GM12878 (cell line): ENCODE data around the gene MOCS1. TPM values are rescaled to one million over a fixed set of nuclear protein-coding genes. Genes with fewer than 3 reads are reported as not detected.

ENCODE experiments used
- ATAC-seq: fragments of 200-7000 bp; cut with Tn5 transposase; 3 replicates; pipeline ENCODE4 v1.9.1; 2020; ENCODE audit warnings: mild to moderate bottlenecking, moderate library complexity
- BruUV-seq: library from RNA; stranded (reverse); fragments of 400-500 nt; replicated peaks from 2 replicates; lab custom pipeline; 2021; lab: Mats Ljungman, UMichigan
- CTCF ChIA-PET: fragments of 300-600 bp; sonication (Branson Sonifier 250); formaldehyde crosslinking; extraction: SDS; loops from one replicate; lab custom pipeline; 2021; ENCODE audit warnings: inconsistent platforms; lab: Yijun Ruan, JAX
- POLR2A ChIA-PET: fragments of 350-600 bp; formaldehyde crosslinking; extraction: SDS; loops from one replicate; lab custom pipeline; 2021; ENCODE audit warnings: inconsistent platforms; lab: Charles Lee
- RAD21 ChIA-PET: fragments of 300-600 bp; sonication (Branson Sonifier 250); formaldehyde crosslinking; loops from one replicate; lab custom pipeline; 2023; ENCODE audit warnings: antibody characterized with exemption; ENCODE audit not compliant: unreplicated experiment; lab: Charles Lee
- SMC1A ChIA-PET: fragments of 300-600 bp; sonication (Branson Sonifier 250); formaldehyde crosslinking; loops from one replicate; lab custom pipeline; 2023; ENCODE audit not compliant: unreplicated experiment, uncharacterized antibody; lab: Charles Lee
- DNase-seq: peaks from one replicate; pipeline ENCODE4 v3.0.0-alpha.2; 2011; ENCODE audit warnings: low read depth, low spot score
- FAIRE-seq: peaks from 3 replicates; lab custom pipeline; 2011; peaks lifted over from hg19 to GRCh38; lab: Jason Lieb, UNC
- H2AFZ ChIP-seq: 2 replicates; pipeline ENCODE4 v1.6.0; 2011; ENCODE audit warnings: low read depth, low read length, control low read depth; ENCODE audit not compliant: control insufficient read depth
- H3K27ac ChIP-seq: 2 replicates; pipeline ENCODE4 v1.5.1; 2011; ENCODE audit warnings: control low read depth; ENCODE audit not compliant: control insufficient read depth, insufficient read depth
- H3K27me3 ChIP-seq, 2 experiments: replicated peaks in 1 of 2; 2 replicates each; pipeline versions ENCODE4 v1.6.0 to v1.6.1; 2011; ENCODE audit warnings: low read length in 1 of 2; ENCODE audit not compliant: control insufficient read depth in 2 of 2, insufficient read depth in 2 of 2
- H3K36me3 ChIP-seq, 2 experiments: 2 replicates each; pipeline ENCODE4 v1.5.1; 2011; ENCODE audit warnings: low read length in 1 of 2; ENCODE audit not compliant: control insufficient read depth in 2 of 2, insufficient read depth in 2 of 2
- H3K4me1 ChIP-seq: 2 replicates; pipeline ENCODE4 v1.6.1; 2011; ENCODE audit warnings: mild to moderate bottlenecking, low read length, moderate library complexity, mixed read lengths; ENCODE audit not compliant: control insufficient read depth, insufficient read depth
- H3K4me2 ChIP-seq: 2 replicates; pipeline ENCODE4 v1.6.0; 2011; ENCODE audit warnings: control low read depth; ENCODE audit not compliant: control insufficient read depth, insufficient read depth
- H3K4me3 ChIP-seq: fragments of 200-600 bp; sonication (generic); 2 replicates; pipeline ENCODE4 v1.5.1; 2016
- H3K79me2 ChIP-seq: 2 replicates; pipeline ENCODE4 v1.6.0; 2011; ENCODE audit warnings: low read length; ENCODE audit not compliant: control insufficient read depth, insufficient read depth
- H3K9ac ChIP-seq: 2 replicates; pipeline ENCODE4 v1.8.0; 2011; ENCODE audit warnings: low read length, control low read depth, mixed read lengths; ENCODE audit not compliant: control insufficient read depth, insufficient read depth
- H3K9me3 ChIP-seq: replicated peaks from 3 replicates; pipeline ENCODE4 v1.5.1; 2011; ENCODE audit warnings: mild to moderate bottlenecking, low read length; ENCODE audit not compliant: control insufficient read depth, insufficient read depth
- H4K20me1 ChIP-seq: 2 replicates; pipeline ENCODE4 v1.6.0; 2011; ENCODE audit not compliant: control insufficient read depth, insufficient read depth
- BMI1 ChIP-seq: fragments of 450-650 bp; IDR thresholded peaks from 2 replicates; pipeline ENCODE4 v1.6.1; 2016; ENCODE audit warnings: mild to moderate bottlenecking, moderate library complexity, borderline replicate concordance
- FOS ChIP-seq: IDR thresholded peaks from 3 replicates; pipeline ENCODE4 v1.6.1; 2011; ENCODE audit warnings: borderline replicate concordance; ENCODE audit not compliant: insufficient read length; ENCODE audit errors: extremely low read depth
- HDAC6 ChIP-seq: fragments of 200-600 bp; sonication (generic); IDR thresholded peaks from one replicate; pipeline ENCODE4 v1.8.0; 2017; ENCODE audit warnings: antibody characterized with exemption; ENCODE audit not compliant: unreplicated experiment
- KAT2A ChIP-seq: conservative IDR thresholded peaks from 2 replicates; pipeline ENCODE4 v1.6.1; 2011; ENCODE audit warnings: low read depth, low read length; ENCODE audit not compliant: control insufficient read depth
- LARP7 ChIP-seq: fragments of 450-650 bp; IDR thresholded peaks from 2 replicates; pipeline ENCODE4 v1.6.1; 2017; ENCODE audit warnings: mild to moderate bottlenecking
- MYB ChIP-seq: fragments of 150-350 bp; IDR thresholded peaks from 2 replicates; pipeline ENCODE4 v1.6.1; 2014; ENCODE audit warnings: mild to moderate bottlenecking, low read depth, low read length, borderline replicate concordance
- NR2F1 ChIP-seq: fragments of 450-650 bp; conservative IDR thresholded peaks from 2 replicates; pipeline ENCODE4 v1.6.1; 2017; ENCODE audit warnings: mild to moderate bottlenecking
- PML ChIP-seq: IDR thresholded peaks from 2 replicates; pipeline ENCODE4 v1.6.1; 2012; ENCODE audit warnings: low read length, inconsistent platforms
- RAD21 ChIP-seq: IDR thresholded peaks from 2 replicates; pipeline ENCODE4 v1.6.1; 2011; ENCODE audit warnings: mild to moderate bottlenecking, low read depth, low read length, moderate library complexity; ENCODE audit not compliant: insufficient read depth
- RFX5 ChIP-seq: IDR thresholded peaks from 2 replicates; pipeline ENCODE4 v1.6.1; 2011; ENCODE audit warnings: low read depth, low read length, improper control_type of control experiment
- SIX5 ChIP-seq: IDR thresholded peaks from 2 replicates; pipeline ENCODE4 v1.6.1; 2011; ENCODE audit warnings: mild to moderate bottlenecking, low read depth, low read length, moderate library complexity; ENCODE audit not compliant: severe bottlenecking
- SKIL ChIP-seq: fragments of 450-650 bp; IDR thresholded peaks from 2 replicates; pipeline ENCODE4 v1.6.1; 2017; ENCODE audit warnings: mild to moderate bottlenecking, low read depth, inconsistent platforms; ENCODE audit not compliant: poor library complexity, severe bottlenecking
- SMAD1 ChIP-seq: fragments of 450-650 bp; IDR thresholded peaks from 2 replicates; pipeline ENCODE4 v1.6.1; 2018; ENCODE audit warnings: mild to moderate bottlenecking, low read depth; ENCODE audit not compliant: partially characterized antibody
- SMAD5 ChIP-seq: IDR thresholded peaks from 2 replicates; pipeline ENCODE4 v1.6.1; 2016; ENCODE audit warnings: antibody characterized with exemption, low read depth
- SPI1 ChIP-seq: IDR thresholded peaks from 2 replicates; pipeline ENCODE4 v1.6.1; 2011; ENCODE audit warnings: low read depth, mild to moderate bottlenecking, low read length, moderate library complexity, borderline replicate concordance; ENCODE audit not compliant: insufficient read depth
- STAT1 ChIP-seq: fragments of 450-650 bp; conservative IDR thresholded peaks from 2 replicates; pipeline ENCODE4 v1.6.1; 2014; ENCODE audit warnings: antibody characterized with exemption, mild to moderate bottlenecking
- STAT3 ChIP-seq: IDR thresholded peaks from 2 replicates; pipeline ENCODE4 v1.6.1; 2011; ENCODE audit warnings: low read depth, low read length, improper control_type of control experiment
- TCF7 ChIP-seq: IDR thresholded peaks from 2 replicates; pipeline ENCODE4 v1.6.1; 2014; ENCODE audit warnings: antibody characterized with exemption, borderline replicate concordance
- ZBED1 ChIP-seq: IDR thresholded peaks from 2 replicates; pipeline ENCODE4 v1.6.1; 2016; ENCODE audit warnings: borderline replicate concordance
- ZNF622 ChIP-seq: fragments of 450-650 bp; IDR thresholded peaks from 2 replicates; pipeline ENCODE4 v1.6.1; 2017; ENCODE audit warnings: mild to moderate bottlenecking, inconsistent platforms
- ZSCAN29 ChIP-seq: fragments of 450-650 bp; IDR thresholded peaks from 2 replicates; pipeline ENCODE4 v1.6.1; 2017; ENCODE audit warnings: mild to moderate bottlenecking, moderate library complexity
- WGBS: methylation state at CpG from one replicate; pipeline ENCODE4 v1.1.6; 2016; ENCODE audit warnings: low lambda C conversion rate; ENCODE audit not compliant: insufficient replicate concordance, insufficient coverage; ENCODE audit errors: missing lambda C conversion rate; 5-methylcytosine and 5-hydroxymethylcytosine counted together
- in situ Hi-C: fragments of 300-500 bp; cut with MboI; formaldehyde crosslinking; loops from 9 replicates; pipeline ENCODE4 v1.14.3; 2018; ENCODE audit warnings: mixed read lengths
- intact Hi-C: fragments of 100-400 bp; cut with micrococcal nuclease; formaldehyde crosslinking; loops from one replicate; pipeline ENCODE4 v1.14.2; 2022; ENCODE audit not compliant: unreplicated experiment
- polyA plus RNA-seq, 11 experiments: library from polyadenylated mRNA; depleted of rRNA in 4 of 11; unstranded in 6 of 11; stranded (reverse) in 5 of 11; fragments of >200 nt; fragmentation: Nextera tagmentation in 4 of 11; fragmentation: Illumina TruSeq in 1 of 11; extraction: Ambion mirVana in 4 of 11; extraction: Trizol in 1 of 11; gene quantifications; 1 replicate in 1 of 11; 2 replicates in 10 of 11; pipeline versions ENCODE4 v1.2.1 to v1.2.3, GENCODE V29; 2011 to 2016; ENCODE audit warnings: inconsistent platforms in 2 of 11, missing spikeins in 2 of 11, low read depth in 1 of 11
- total RNA-seq, 4 experiments: library from RNA; depleted of rRNA in 3 of 4; stranded (reverse); fragments of >200 nt in 3 of 4; fragmentation: Illumina TruSeq in 1 of 4; extraction: Trizol in 1 of 4; gene quantifications; 2 replicates each; pipeline versions ENCODE4 v1.2.1 to v1.2.3, GENCODE V29; 2013 to 2021
- TF ChIP-seq, protein P1 (sequence below): IDR thresholded peaks from 2 replicates; pipeline ENCODE4 v1.6.1; 2011; ENCODE audit warnings: low read depth, mild to moderate bottlenecking, low read length, moderate library complexity, borderline replicate concordance; ENCODE audit errors: extremely low read depth

Gene MOCS1
- total and polyA plus RNA-seq, 10 of the 15 experiments (the other 5 are each of a cell fraction or from before 2014, with no cell fraction given) = 0.02 to 5.4 (median 0.16) TPM; not detected in 2

GRCh38 chr6:39925931-39926290 lies 8.4 kb downstream of the MOCS1 start (continued):
- TF ChIP-seq SKIL = no peak
- TF ChIP-seq FOS = no peak
- TF ChIP-seq ZSCAN29 = no peak
- TF ChIP-seq BMI1 = no peak
- TF ChIP-seq STAT1 = no peak
- TF ChIP-seq SIX5 = no peak
- TF ChIP-seq SMAD5 = no peak
- TF ChIP-seq TCF7 = no peak

DNA sequence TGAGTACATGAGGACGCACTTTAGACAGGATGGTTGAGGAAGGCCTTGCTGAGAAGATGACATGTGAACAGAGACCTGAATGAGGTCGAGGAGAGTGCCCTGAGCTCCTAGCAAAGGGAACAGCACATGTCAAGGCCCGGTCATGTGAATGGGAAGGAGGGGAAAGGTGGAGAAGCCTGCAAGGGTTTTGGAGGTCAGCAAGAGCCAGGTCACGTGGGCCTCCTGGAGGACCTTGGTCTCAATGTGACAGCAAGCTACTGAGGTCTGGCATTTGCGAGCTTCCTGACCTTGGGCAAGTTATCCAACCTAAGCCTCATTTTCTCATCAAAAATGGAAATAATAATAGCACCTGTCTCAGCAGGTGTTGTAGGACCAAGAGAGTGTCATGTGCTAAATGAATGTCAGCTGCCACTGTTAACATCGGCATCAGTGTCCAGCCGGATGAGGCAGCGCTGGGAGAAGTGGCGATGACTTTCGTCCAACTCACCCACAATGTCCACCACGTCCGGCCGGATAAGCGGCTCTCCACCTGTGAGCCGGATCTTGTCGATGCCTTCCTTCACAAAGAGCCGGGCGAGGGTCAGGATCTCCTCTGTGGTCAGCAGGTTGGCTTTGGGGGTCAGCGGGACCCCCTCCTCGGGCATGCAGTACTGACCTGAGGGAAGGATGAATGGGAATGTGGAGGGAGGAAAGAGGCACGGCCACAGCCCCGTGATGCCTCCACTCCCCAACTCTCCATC lies 8.9 kb downstream of the MOCS1 start:
- BruUV-seq = no TSS peak
- ChIA-PET CTCF (no interaction called here), SMC1A (no interaction called here), POLR2A (no interaction called here), RAD21 (no interaction called here)
- no peaks in the 10 kb centered on the region for H3K4me1 ChIP-seq
- no peaks in the 10 kb centered on the region for H4K20me1 ChIP-seq
- no peak overlapping the region for H3K4me2 ChIP-seq
- H3K36me3 ChIP-seq = no peaks in the 10 kb centered on the region
- in situ Hi-C loops (no loop called here), intact Hi-C loops (no loop called here)
- H3K79me2 ChIP-seq = no peaks in the 10 kb centered on the region
- no peaks in the 10 kb centered on the region for H3K27me3 ChIP-seq
- no peak overlapping the region for H2AFZ ChIP-seq
- DNase-seq = no peak
- no peak for FAIRE-seq
- TF ChIP-seq PML = no peak
- no peak for TF ChIP-seq RAD21
- TF ChIP-seq RFX5 = no peak
- TF ChIP-seq KAT2A = no peak
- no peak for TF ChIP-seq NR2F1
- no peak for TF ChIP-seq SMAD1
- no peak for TF ChIP-seq ZBED1
- no peak for TF ChIP-seq LARP7
- TF ChIP-seq TCF7 = no peak
- TF ChIP-seq HDAC6 = no peak
- TF ChIP-seq SIX5 = no peak
- TF ChIP-seq SPI1 = no peak
- TF ChIP-seq MYB = no peak
- no peak for TF ChIP-seq STAT3
- no peak for TF ChIP-seq ZNF622
- TF ChIP-seq, protein P1, sequence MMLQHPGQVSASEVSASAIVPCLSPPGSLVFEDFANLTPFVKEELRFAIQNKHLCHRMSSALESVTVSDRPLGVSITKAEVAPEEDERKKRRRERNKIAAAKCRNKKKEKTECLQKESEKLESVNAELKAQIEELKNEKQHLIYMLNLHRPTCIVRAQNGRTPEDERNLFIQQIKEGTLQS = no peak
- no peaks in the 10 kb centered on the region for H3K9me3 ChIP-seq
- no peak overlapping the region for H3K4me3 ChIP-seq
- no peak overlapping the region for H3K27ac ChIP-seq
- WGBS = 61% methylated on average over 22 of the region's 22 CpGs
- no peak overlapping the region for H3K9ac ChIP-seq
- no peak for ATAC-seq
